Measurements from ENCODE around the gene SETD6. TPM values are rescaled to one million over a fixed set of nuclear protein-coding genes. Genes with fewer than 3 reads are reported as not detected.

The SETD6 gene
- total RNA-seq, 1 experiment from 2014 or later, result 22.0 TPM

DNA sequence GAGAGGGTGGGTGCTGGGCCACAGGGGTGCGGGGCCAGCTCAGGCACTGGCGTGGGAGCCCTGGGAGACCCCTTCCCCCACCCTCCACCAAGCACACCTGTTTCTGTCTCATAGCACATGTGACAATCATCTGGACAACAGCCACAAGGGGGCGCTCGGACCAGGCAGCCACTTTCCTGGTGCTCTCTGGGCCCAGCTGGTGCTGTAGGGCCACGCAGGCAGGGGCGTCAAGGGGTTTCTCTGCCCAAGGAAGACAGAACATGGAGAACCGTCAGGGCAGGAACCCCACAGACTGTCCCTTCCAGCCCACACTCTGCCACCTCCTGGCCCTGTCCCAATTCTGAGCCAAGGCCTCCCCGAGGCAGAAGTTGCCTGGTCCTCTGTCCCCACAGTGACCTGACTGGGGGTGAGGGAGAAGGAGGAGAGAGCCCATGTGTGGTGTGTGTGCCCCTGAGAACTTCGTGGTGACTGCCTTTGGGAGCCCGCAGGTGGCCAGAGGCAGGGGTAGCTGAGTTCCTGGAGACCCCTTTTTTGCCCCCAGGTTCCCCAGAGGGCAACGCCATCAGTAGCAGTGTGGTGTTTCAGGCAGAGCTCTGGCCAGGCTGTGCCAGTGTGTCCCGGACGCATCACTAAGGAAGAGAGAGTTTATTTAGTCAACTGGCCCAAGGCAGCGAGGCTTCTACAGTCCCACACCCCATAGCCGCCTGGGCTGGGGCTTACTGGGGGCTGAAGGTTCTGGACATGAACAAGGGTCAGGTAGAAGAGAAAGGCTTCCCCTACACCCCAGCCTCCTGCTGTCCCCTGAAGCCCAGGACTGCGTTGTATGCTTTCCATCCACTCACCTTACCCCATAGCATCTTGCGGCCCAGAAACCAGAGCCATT is 3.1 kb upstream of the SETD6 start:
- no peaks in the 10 kb centered on the region for H3F3A ChIP-seq (ENCODE audit: low read length, unreplicated experiment)
- no peak overlapping the region for H3K4me2 ChIP-seq (ENCODE audit: low read length)
- H3K4me3 ChIP-seq (ENCODE audit: low read length), result no peak overlapping the region
- intact Hi-C loops (cut with micrococcal nuclease), result loop anchor here (1.0 to 10.0 kb wide), 3 partner anchors 123 to 245 kb away; no protein-coding TSS in a partner anchor
- no peak overlapping the region for H3K9ac ChIP-seq (ENCODE audit: low read length)
- no peaks in the 10 kb centered on the region for H3K9me2 ChIP-seq (replicated peaks; ENCODE audit: low read length)
- H4K20me1 ChIP-seq (ENCODE audit: low read length), result no peaks in the 10 kb centered on the region
- POLR2A ChIA-PET (ENCODE audit: unreplicated experiment), result no interaction called here
- no TSS peak for BruUV-seq (replicated peaks)
- H3K4me1 ChIP-seq (ENCODE audit: insufficient read depth, low read length), result peaks cover 8% of the 10 kb centered on the region
- H3K36me3 ChIP-seq (ENCODE audit: low read depth, low read length), result peaks cover 6% of the 10 kb centered on the region
- peaks cover 20% of the 10 kb centered on the region for H3K79me2 ChIP-seq (ENCODE audit: low read length)
- DNase-seq, result peak; percentile 61
- TF ChIP-seq, protein P1, sequence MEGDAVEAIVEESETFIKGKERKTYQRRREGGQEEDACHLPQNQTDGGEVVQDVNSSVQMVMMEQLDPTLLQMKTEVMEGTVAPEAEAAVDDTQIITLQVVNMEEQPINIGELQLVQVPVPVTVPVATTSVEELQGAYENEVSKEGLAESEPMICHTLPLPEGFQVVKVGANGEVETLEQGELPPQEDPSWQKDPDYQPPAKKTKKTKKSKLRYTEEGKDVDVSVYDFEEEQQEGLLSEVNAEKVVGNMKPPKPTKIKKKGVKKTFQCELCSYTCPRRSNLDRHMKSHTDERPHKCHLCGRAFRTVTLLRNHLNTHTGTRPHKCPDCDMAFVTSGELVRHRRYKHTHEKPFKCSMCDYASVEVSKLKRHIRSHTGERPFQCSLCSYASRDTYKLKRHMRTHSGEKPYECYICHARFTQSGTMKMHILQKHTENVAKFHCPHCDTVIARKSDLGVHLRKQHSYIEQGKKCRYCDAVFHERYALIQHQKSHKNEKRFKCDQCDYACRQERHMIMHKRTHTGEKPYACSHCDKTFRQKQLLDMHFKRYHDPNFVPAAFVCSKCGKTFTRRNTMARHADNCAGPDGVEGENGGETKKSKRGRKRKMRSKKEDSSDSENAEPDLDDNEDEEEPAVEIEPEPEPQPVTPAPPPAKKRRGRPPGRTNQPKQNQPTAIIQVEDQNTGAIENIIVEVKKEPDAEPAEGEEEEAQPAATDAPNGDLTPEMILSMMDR (conservative IDR thresholded peaks at IDR 0.05; ENCODE audit: low read depth, low read length), result peak; percentile 74
- no peak for TF ChIP-seq EZH2phosphoT487 (IDR thresholded peaks at IDR 0.05; ENCODE audit: borderline replicate concordance, low read length)
- TF ChIP-seq EZH2 (IDR thresholded peaks at IDR 0.05; ENCODE audit: low read length, unreplicated experiment), result no peak
- H2AFZ ChIP-seq (ENCODE audit: low read length), result no peak overlapping the region
- CTCF ChIA-PET, result no interaction called here
- no peak overlapping the region for H3K27ac ChIP-seq (ENCODE audit: low read length)
- no peaks in the 10 kb centered on the region for H3K9me3 ChIP-seq (ENCODE audit: low read length)
- H3K27me3 ChIP-seq (ENCODE audit: low read length), result no peaks in the 10 kb centered on the region
- 0 out of 2 replicates have a peak, but pooled peaks have one; percentile 14 for ATAC-seq

DNA sequence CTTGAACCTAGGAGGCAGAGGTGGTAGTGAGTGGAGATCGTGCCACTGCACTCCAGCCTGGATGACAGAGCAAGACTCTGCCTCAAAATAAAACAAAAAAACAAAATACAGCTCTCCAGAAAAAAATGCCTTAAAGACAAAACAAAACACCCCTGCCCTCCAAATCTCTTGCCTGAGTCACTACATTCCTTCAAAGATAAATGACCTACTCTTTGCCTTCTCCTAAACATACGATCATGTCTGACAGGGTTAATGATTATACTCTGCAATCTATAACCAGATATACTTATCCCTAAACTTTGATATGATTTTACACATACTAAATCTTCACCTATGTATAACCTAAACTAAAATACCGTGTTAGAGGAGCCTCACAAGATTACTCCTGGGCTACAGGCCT is 1.4 kb upstream of the SETD6 start:
- H3K4me3 ChIP-seq (ENCODE audit: low read length), result no peak overlapping the region; the same call in 1 of the 2 replicates
- no TSS peak for BruUV-seq (replicated peaks)

More for the DNA sequence above, 1.4 kb upstream of the SETD6 start:
- H3K4me1 ChIP-seq (ENCODE audit: insufficient read depth, low read length), result peaks cover 8% of the 10 kb centered on the region
- H3F3A ChIP-seq (ENCODE audit: low read length, unreplicated experiment), result no peaks in the 10 kb centered on the region
- POLR2A ChIA-PET (ENCODE audit: unreplicated experiment), result interaction anchor here (0.6 kb wide), 1 partner anchor 14 kb away, joined by 4 read pairs; the partner anchor contains the start of gene NDRG4
- H3K27ac ChIP-seq (ENCODE audit: low read length), result no peak overlapping the region
- no peaks in the 10 kb centered on the region for H3K27me3 ChIP-seq (ENCODE audit: low read length)
- no peak overlapping the region for H2AFZ ChIP-seq (ENCODE audit: low read length)
- peaks cover 18% of the 10 kb centered on the region for H3K36me3 ChIP-seq (ENCODE audit: low read depth, low read length)
- ATAC-seq (no peak), DNase-seq (no peak)
- H4K20me1 ChIP-seq (ENCODE audit: low read length), result no peaks in the 10 kb centered on the region
- H3K9me3 ChIP-seq (ENCODE audit: low read length), result no peaks in the 10 kb centered on the region
- intact Hi-C loops (cut with micrococcal nuclease), result loop anchor here (2.0 to 10.0 kb wide), 2 partner anchors 121 to 243 kb away; no protein-coding TSS in a partner anchor
- no peak overlapping the region for H3K9ac ChIP-seq (ENCODE audit: low read length)
- H3K9me2 ChIP-seq (replicated peaks; ENCODE audit: low read length), result no peaks in the 10 kb centered on the region
- TF ChIP-seq, protein P1 (conservative IDR thresholded peaks at IDR 0.05; ENCODE audit: low read depth, low read length), result no peak
- no peak for TF ChIP-seq EZH2 (IDR thresholded peaks at IDR 0.05; ENCODE audit: low read length, unreplicated experiment)
- no peak for TF ChIP-seq EZH2phosphoT487 (IDR thresholded peaks at IDR 0.05; ENCODE audit: borderline replicate concordance, low read length)
- CTCF ChIA-PET, result interaction anchor here (0.7 kb wide), 1 partner anchor 148 kb away, joined by 15 read pairs; no protein-coding TSS in a partner anchor
- peaks cover 20% of the 10 kb centered on the region for H3K79me2 ChIP-seq (ENCODE audit: low read length)
- 0 out of 2 replicates have a peak overlapping the region, but pooled peaks have one; percentile 92 for H3K4me2 ChIP-seq (ENCODE audit: low read length)

Measured in PC-3 (cell line).